Osteocyte (in vitro differentiated cells): ENCODE results near the gene DHX16. TPM values are rescaled to one million over a fixed set of nuclear protein-coding genes. Genes with fewer than 3 reads are reported as not detected.
A peak's percentile ranks its signal among the peaks of the same experiment; 100 is the strongest.

Experiments
- DNase-seq: peaks from one replicate; pipeline ENCODE4 v3.0.0; 2021; ENCODE audit warnings: mixed read lengths; ENCODE audit not compliant: unreplicated experiment; ENCODE audit errors: extremely low spot score
- H3K27ac Mint-ChIP-seq: one replicate; pipeline ENCODE4 v1.8.0; 2021; ENCODE audit warnings: mild to moderate bottlenecking, mixed read lengths; ENCODE audit not compliant: unreplicated experiment
- H3K27me3 Mint-ChIP-seq: one replicate; pipeline ENCODE4 v1.8.0; 2021; ENCODE audit warnings: mixed read lengths; ENCODE audit not compliant: unreplicated experiment
- H3K36me3 Mint-ChIP-seq: one replicate; pipeline ENCODE4 v1.8.0; 2021; ENCODE audit warnings: mixed read lengths; ENCODE audit not compliant: unreplicated experiment
- H3K4me1 Mint-ChIP-seq: one replicate; pipeline ENCODE4 v1.8.0; 2021; ENCODE audit warnings: mixed read lengths; ENCODE audit not compliant: unreplicated experiment
- H3K4me3 Mint-ChIP-seq: one replicate; pipeline ENCODE4 v1.8.0; 2021; ENCODE audit warnings: mild to moderate bottlenecking, moderate library complexity, mixed read lengths; ENCODE audit not compliant: unreplicated experiment
- H3K9me3 Mint-ChIP-seq: one replicate; pipeline ENCODE4 v1.8.0; 2021; ENCODE audit warnings: mixed read lengths; ENCODE audit not compliant: unreplicated experiment
- total RNA-seq: library from RNA; stranded (reverse); gene quantifications from 2 replicates; pipeline ENCODE4 v1.2.1, GENCODE V29; 2021
- TF ChIP-seq, protein P1 (sequence below): fragments of 200-600 bp; sonication (generic); IDR thresholded peaks from 2 replicates; pipeline ENCODE4 v1.5.0; 2021; ENCODE audit warnings: antibody characterized with exemption, mild to moderate bottlenecking, moderate library complexity

DHX16 gene
- total RNA-seq, 1 donor from 2014 or later: 28.7 TPM

DNA sequence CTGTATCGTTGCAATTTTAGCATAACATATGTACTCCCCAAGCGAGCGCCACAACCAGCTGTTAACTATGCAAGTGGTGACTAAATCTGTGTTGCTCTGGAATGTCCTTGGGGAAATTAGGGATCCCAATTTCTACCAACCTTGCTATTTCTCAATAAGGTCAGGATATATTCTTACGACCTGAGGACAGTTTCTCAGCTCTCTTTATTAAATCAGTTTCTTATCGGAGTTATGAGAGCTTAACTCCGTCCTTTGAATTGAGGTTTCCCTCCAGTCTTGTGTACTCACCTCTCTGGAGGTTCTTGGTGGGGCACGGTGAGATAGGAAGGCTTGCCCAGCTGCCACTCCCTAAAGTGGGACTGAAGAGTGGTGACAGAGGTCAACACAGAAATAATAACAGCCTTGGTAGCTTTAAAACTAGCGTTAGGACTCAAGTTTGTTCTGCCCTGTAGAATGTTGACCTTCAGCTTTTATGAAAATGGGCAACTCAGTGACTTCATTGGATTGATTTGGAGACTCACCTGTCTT lies 54.5 kb downstream of the DHX16 start:
- TF ChIP-seq, protein P1, sequence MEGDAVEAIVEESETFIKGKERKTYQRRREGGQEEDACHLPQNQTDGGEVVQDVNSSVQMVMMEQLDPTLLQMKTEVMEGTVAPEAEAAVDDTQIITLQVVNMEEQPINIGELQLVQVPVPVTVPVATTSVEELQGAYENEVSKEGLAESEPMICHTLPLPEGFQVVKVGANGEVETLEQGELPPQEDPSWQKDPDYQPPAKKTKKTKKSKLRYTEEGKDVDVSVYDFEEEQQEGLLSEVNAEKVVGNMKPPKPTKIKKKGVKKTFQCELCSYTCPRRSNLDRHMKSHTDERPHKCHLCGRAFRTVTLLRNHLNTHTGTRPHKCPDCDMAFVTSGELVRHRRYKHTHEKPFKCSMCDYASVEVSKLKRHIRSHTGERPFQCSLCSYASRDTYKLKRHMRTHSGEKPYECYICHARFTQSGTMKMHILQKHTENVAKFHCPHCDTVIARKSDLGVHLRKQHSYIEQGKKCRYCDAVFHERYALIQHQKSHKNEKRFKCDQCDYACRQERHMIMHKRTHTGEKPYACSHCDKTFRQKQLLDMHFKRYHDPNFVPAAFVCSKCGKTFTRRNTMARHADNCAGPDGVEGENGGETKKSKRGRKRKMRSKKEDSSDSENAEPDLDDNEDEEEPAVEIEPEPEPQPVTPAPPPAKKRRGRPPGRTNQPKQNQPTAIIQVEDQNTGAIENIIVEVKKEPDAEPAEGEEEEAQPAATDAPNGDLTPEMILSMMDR: no peak
- H3K9me3 Mint-ChIP-seq: no peaks in the 10 kb centered on the region

DNA sequence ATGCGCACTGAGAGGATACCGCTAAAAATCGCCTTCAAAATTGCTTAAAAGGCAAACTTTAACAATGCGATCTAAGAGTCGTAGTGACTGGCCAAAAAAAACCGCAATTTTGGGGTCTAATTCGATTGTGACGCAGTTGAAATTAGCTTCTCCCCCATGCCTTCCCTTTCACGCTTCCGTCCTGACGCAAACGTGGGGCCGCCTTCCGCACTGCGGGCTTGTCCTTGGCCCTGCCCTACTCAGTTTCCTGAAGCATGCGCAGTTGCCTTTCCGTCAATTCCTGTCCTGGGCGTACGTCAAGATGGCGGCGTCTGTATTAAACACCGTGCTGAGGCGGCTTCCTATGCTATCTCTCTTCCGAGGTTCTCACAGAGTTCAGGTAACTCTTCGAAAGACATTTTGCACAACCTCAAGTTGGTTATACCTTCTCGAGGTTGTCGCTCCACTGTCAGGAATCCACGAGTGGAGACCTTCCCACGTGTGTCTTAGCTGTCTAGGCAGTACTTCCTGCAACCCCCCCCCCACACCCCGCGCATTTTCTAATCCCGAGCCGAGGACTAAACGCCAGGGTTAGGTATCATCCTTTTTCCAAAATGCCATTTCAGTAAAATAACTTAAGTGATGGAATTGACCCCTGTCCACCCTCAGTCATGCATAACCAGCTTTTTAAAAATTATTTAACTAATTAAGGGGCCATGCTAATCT lies 55.1 kb downstream of the DHX16 start, which contains the start of gene MRPS18B:
MRPS18B (plus strand) TSS at position 276 of the 705 bp plus-strand sequence; CDS start at position 302, 26 bp downstream.
- H3K4me1 Mint-ChIP-seq: peaks cover 31% of the 10 kb centered on the region
- no peaks in the 10 kb centered on the region for H3K9me3 Mint-ChIP-seq
- H3K27me3 Mint-ChIP-seq: no peaks in the 10 kb centered on the region
- H3K27ac Mint-ChIP-seq: peak within 1 kb of the TSS; percentile 100
- H3K36me3 Mint-ChIP-seq: peaks cover 30% of the 10 kb centered on the region
- peak within 1 kb of the TSS; percentile 97 for H3K4me3 Mint-ChIP-seq
- peak; percentile 99 for DNase-seq
- TF ChIP-seq, protein P1: no peak

More for the DNA sequence above, 54.5 kb downstream of the DHX16 start:
- H3K4me1 Mint-ChIP-seq: peaks cover 26% of the 10 kb centered on the region
- no peak for DNase-seq
- H3K27ac Mint-ChIP-seq: peak overlapping the region; percentile 100
- H3K36me3 Mint-ChIP-seq: peaks cover 30% of the 10 kb centered on the region
- peak overlapping the region; percentile 97 for H3K4me3 Mint-ChIP-seq
- H3K27me3 Mint-ChIP-seq: no peaks in the 10 kb centered on the region

DNA sequence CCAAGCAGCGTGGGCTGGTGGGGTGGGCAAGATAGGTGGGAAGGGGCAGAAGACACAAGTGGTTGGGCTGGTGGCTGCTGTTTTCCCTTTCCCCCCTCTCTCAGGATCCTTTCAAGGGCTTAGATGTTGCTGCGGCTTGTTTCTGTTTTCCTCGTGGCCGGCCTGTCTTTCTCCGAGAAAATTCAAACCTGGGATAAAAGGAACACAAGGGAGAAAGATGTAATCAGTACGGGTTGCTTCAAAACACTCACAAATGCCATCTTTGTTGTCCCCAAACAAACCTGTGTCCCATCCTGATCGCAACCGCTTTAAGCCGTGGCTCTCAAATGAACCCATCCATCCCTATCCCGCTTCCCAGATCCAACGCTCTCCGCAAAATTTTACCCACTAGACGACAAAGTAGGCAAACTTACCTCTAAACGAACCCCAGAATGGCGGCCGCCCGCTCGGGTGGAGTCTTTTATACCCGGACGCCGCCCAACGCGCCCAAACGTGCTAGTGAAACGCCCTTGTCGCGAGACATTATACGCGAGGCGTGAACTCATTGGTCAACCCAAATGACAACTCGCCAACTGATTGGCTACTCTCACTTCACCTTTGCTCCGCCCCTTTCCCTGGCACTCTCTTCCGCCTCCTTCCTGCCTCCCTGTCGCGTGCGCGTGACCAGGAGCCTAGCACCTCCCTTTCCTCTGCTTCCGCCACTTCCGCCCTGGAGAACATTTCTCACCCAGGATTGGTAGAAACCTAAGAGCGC lies 55.8 kb downstream of the DHX16 start, which contains the start of gene PPP1R10:
PPP1R10 (minus strand) TSS at position 433 of the 754 bp plus-strand sequence. CDS start 7,299 bp downstream, outside the sequence.
- peak within 1 kb of the TSS; percentile 100 for H3K27ac Mint-ChIP-seq
- no peaks in the 10 kb centered on the region for H3K9me3 Mint-ChIP-seq
- DNase-seq: peak; percentile 99
- H3K27me3 Mint-ChIP-seq: no peaks in the 10 kb centered on the region
- H3K4me3 Mint-ChIP-seq: peak within 1 kb of the TSS; percentile 97
- H3K4me1 Mint-ChIP-seq: peaks cover 36% of the 10 kb centered on the region
- H3K36me3 Mint-ChIP-seq: peaks cover 29% of the 10 kb centered on the region
- TF ChIP-seq, protein P1: no peak

DNA sequence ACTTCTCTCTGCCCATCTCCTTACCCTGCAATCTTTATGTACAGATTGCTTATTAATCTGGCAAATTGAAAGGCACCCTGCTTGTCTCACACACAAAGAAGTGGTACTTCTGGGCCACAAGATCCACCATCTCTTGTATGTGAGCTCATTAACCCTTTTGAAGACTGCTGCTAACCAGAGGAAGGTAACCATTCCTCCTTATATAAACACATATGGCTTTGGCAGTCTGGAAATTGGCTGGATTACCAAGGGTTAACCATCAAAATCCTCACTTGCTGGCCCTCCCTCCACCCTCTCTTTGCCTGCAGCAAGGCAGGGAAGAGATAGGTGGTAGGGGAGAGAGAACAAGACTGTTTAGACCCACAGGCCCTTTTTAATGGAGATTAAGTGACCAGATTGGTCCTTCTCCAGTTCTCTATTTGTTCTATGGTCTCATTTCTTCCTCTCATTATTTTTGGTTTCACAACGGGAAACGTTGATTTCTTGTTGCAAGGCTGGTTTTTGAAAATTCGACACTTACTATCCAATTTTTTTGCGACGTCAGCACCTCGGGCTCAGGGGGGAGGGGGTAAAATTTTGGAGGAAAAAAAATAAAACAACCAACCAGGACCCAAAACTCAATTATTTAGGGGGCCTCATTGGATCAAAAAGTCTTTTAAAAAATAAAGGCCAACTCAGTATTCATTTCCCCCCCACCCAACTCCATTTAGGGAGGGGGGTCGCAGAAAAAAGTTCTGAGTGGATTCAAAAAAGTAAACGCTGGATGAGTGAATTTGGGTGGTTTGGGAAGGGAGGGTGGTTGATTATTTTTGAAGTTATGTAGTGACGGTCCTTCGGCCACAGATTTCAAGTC lies 56.6 kb downstream of the DHX16 start:
- Mint-ChIP-seq H3K4me3 (peak overlapping the region; percentile 97), H3K4me1 (peaks cover 41% of the 10 kb centered on the region), H3K27me3 (no peaks in the 10 kb centered on the region), H3K27ac (peak overlapping the region; percentile 100), H3K36me3 (peaks cover 29% of the 10 kb centered on the region), H3K9me3 (no peaks in the 10 kb centered on the region)
- TF ChIP-seq, protein P1: no peak
- DNase-seq: no peak
